Brain microvascular endothelial cell (primary cell): ENCODE data around the gene ELMO1.

Source experiments
- DNase-seq: peaks from one replicate; pipeline ENCODE4 v3.0.0-alpha.2; 2020
- H3K27ac ChIP-seq: fragments of 250-450 bp; sonication (Bioruptor Pico); 2 replicates; pipeline ENCODE4 v1.5.1; 2020; ENCODE audit warnings: mild to moderate bottlenecking, moderate library complexity
- H3K27me3 ChIP-seq: fragments of 250-450 bp; sonication (Bioruptor Pico); replicated peaks from 2 replicates; pipeline ENCODE4 v1.5.1; 2020; ENCODE audit warnings: mild to moderate bottlenecking
- H3K36me3 ChIP-seq: fragments of 250-450 bp; sonication (Bioruptor Pico); replicated peaks from 2 replicates; pipeline ENCODE4 v1.5.1; 2020; ENCODE audit warnings: mild to moderate bottlenecking
- H3K4me3 ChIP-seq: 2 replicates; pipeline ENCODE4 v1.5.1; 2011; ENCODE audit warnings: low read depth, mild to moderate bottlenecking, control low read depth, low read length, moderate library complexity
- CTCF ChIP-seq: IDR thresholded peaks from 2 replicates; pipeline ENCODE4 v1.5.1; 2011; ENCODE audit warnings: low read depth, mild to moderate bottlenecking, moderate library complexity, low read length, control low read depth, inconsistent platforms; ENCODE audit errors: missing control alignments
- in situ Hi-C: cut with HindIII; loops from 2 replicates; pipeline ENCODE4 v1.10.0; 2017; ENCODE audit warnings: low sequenced_read_pairs, low pct_ligation_motif_present

Gene ELMO1

DNA sequence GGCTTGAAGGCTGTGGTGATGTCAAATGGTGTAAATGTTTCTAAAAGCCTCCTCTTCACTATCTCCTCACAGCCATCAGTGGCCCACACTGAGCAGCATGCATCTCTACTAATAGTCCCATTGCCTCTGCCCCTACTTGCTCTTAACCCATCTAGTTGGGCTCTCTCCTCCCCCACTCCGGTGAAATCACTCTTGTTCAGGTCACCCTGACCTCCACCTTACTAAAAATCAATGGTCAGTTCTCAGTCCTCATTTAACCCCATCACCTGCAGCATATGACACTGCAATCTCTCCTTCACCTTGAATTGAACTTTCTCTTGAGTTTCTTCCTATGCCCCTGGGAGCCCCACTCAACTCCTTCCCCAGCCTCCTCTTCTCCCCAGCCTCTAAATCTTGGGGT is 369.2 kb downstream of the ELMO1 start:
- in situ Hi-C loops = no loop called here
- Histone ChIP-seq H3K4me3 (no peak overlapping the region), H3K27me3 (no peaks in the 10 kb centered on the region), H3K27ac (no peak overlapping the region), H3K36me3 (no peaks in the 10 kb centered on the region)
- DNase-seq = no peak
- no peak for TF ChIP-seq CTCF

- H3K27ac ChIP-seq = no peak overlapping the region
- no peak for DNase-seq
- H3K4me3 ChIP-seq = no peak overlapping the region
- in situ Hi-C loops = no loop called here
- H3K36me3 ChIP-seq = no peaks in the 10 kb centered on the region
- no peak for TF ChIP-seq CTCF
- no peaks in the 10 kb centered on the region for H3K27me3 ChIP-seq
Observed at GRCh38 chr7:37076668-37077067, 372.0 kb downstream of the ELMO1 start.

DNA sequence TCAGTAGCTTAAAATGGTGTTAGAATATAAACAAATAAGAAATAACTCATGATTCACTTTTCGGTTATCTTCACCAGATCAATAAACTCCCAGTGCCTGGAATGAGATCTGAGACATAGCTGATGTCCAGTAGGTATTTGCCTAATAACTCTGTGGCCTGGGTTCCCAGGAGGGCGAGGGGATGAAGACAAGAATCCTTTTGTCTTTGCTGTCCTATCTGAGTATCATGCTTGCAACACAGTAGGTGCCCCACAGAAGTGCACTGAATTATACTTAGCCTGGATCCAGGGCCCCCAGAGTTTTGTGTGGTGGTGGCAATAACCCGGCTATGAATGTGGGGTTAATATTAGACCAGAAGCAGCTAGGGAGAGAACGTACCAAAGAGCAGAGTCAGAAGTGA is 374.3 kb downstream of the ELMO1 start:
- H3K27me3 ChIP-seq = no peaks in the 10 kb centered on the region
- in situ Hi-C loops = no loop called here
- DNase-seq = no peak
- no peak overlapping the region for H3K27ac ChIP-seq
- no peak overlapping the region for H3K4me3 ChIP-seq
- TF ChIP-seq CTCF = no peak
- no peaks in the 10 kb centered on the region for H3K36me3 ChIP-seq

- H3K36me3 ChIP-seq = no peaks in the 10 kb centered on the region
- H3K27ac ChIP-seq = no peak overlapping the region
- no peak for DNase-seq
- H3K4me3 ChIP-seq = no peak overlapping the region
- TF ChIP-seq CTCF = no peak
- in situ Hi-C loops = no loop called here
- no peaks in the 10 kb centered on the region for H3K27me3 ChIP-seq
Observed at GRCh38 chr7:37071124-37071523, 377.5 kb downstream of the ELMO1 start.

GRCh38 chr7:37070471-37070870 is 378.2 kb downstream of the ELMO1 start:
- in situ Hi-C loops = no loop called here
- no peak overlapping the region for H3K27ac ChIP-seq
- H3K27me3 ChIP-seq = no peaks in the 10 kb centered on the region
- no peak overlapping the region for H3K4me3 ChIP-seq
- no peak for DNase-seq
- no peak for TF ChIP-seq CTCF
- H3K36me3 ChIP-seq = no peaks in the 10 kb centered on the region

DNA sequence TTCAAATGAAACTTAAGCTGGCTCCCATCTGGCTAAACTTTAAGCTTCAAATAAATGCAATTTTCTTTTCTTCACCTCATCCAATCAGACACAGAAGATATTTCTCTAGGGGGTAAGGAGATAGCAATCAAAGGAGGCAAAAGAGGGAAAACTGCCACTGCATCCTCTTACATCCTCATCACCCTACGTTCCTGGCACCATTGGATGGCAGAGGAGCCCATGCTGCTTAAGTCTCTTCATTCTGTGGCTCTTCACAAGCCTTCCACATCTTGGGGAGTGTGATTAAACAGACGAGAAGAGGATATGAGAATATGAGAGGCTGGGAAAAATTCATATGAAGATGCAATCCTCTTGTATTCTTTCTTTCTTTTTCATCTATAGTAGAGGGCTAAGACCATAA is 378.6 kb downstream of the ELMO1 start:
- no peak overlapping the region for H3K4me3 ChIP-seq
- no peak for TF ChIP-seq CTCF
- in situ Hi-C loops = no loop called here
- H3K27me3 ChIP-seq = no peaks in the 10 kb centered on the region
- no peak for DNase-seq
- no peaks in the 10 kb centered on the region for H3K36me3 ChIP-seq
- H3K27ac ChIP-seq = no peak overlapping the region
